22Rv1 (cell line): ENCODE results near the gene MYO18B.

Experiments used
- CTCF ChIP-seq: fragments of 450-650 bp; IDR thresholded peaks from 2 replicates; pipeline ENCODE4 v1.5.1; 2017; ENCODE audit warnings: mild to moderate bottlenecking
- ZFX ChIP-seq: fragments of 450-650 bp; IDR thresholded peaks from 2 replicates; pipeline ENCODE4 v1.6.1; 2017; ENCODE audit warnings: antibody characterized with exemption, borderline replicate concordance

GRCh38 chr22:25987948-25988347 is 246.0 kb downstream of the MYO18B start:
- TF ChIP-seq CTCF (no peak), ZFX (no peak)
